ENCODE data around the gene CMSS1.

CMSS1 gene

DNA sequence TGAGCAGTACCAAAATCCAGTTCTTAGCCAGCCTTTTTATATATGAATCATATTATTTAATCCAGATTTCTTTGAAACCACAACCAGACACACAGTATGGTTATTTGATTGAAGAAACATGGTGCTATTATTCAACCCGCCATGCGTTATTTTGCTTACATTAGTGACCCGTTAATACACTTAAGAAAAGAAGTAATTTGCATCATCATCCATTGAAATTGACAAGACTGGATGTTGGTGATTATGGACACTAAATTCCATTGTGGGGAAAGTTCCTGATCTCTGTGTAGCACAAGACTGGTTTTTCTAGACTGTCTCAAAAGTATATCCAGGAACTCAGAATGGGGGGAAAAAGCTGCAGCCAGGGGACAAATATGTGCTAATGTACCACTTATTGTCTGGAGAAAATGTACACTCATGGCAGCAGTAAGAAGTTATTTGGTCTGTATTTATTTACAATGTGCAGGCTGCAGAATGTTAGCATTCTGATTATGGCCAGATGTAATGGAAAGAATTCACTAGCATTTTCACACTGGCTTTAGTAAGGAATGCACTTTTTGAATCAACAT is 216.3 kb downstream of the CMSS1 start:
- no peak overlapping the region for H3K27ac ChIP-seq
- DNase-seq (ENCODE audit: low spot score), result no peak
- TF ChIP-seq, protein P1, sequence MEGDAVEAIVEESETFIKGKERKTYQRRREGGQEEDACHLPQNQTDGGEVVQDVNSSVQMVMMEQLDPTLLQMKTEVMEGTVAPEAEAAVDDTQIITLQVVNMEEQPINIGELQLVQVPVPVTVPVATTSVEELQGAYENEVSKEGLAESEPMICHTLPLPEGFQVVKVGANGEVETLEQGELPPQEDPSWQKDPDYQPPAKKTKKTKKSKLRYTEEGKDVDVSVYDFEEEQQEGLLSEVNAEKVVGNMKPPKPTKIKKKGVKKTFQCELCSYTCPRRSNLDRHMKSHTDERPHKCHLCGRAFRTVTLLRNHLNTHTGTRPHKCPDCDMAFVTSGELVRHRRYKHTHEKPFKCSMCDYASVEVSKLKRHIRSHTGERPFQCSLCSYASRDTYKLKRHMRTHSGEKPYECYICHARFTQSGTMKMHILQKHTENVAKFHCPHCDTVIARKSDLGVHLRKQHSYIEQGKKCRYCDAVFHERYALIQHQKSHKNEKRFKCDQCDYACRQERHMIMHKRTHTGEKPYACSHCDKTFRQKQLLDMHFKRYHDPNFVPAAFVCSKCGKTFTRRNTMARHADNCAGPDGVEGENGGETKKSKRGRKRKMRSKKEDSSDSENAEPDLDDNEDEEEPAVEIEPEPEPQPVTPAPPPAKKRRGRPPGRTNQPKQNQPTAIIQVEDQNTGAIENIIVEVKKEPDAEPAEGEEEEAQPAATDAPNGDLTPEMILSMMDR (conservative IDR thresholded peaks at IDR 0.05; ENCODE audit: low read depth), result no peak
- ChIA-PET POLR2A (ENCODE audit: low non-redundant PET) (no interaction called here), CTCF (interaction anchor here (1.6 kb wide), 1 partner anchor 220 kb away, joined by 3 read pairs; no protein-coding TSS in a partner anchor)

DNA sequence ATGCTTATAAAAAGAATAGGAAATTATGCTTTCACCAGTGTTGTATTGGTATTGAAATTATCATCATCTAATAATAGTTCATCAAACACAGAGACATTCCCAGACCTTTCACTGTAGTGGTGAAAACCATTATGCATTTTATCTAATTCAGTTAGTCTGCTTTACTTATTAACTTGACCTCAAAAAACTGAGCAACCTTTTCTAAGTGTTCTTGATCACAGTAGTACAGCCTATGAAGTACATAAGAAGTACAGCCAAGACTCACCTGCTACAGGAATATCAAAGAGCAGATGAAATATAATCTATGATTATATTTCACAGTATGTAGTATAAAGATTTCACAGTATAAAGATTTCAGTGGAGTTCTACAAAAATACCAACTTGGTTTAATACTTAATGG is 221.4 kb downstream of the CMSS1 start:
- TF ChIP-seq, protein P1 (conservative IDR thresholded peaks at IDR 0.05; ENCODE audit: low read depth), result no peak
- CTCF ChIA-PET, result no interaction called here
- DNase-seq (ENCODE audit: low spot score), result no peak
- POLR2A ChIA-PET (ENCODE audit: low non-redundant PET), result no interaction called here
- no peak overlapping the region for H3K27ac ChIP-seq

DNA sequence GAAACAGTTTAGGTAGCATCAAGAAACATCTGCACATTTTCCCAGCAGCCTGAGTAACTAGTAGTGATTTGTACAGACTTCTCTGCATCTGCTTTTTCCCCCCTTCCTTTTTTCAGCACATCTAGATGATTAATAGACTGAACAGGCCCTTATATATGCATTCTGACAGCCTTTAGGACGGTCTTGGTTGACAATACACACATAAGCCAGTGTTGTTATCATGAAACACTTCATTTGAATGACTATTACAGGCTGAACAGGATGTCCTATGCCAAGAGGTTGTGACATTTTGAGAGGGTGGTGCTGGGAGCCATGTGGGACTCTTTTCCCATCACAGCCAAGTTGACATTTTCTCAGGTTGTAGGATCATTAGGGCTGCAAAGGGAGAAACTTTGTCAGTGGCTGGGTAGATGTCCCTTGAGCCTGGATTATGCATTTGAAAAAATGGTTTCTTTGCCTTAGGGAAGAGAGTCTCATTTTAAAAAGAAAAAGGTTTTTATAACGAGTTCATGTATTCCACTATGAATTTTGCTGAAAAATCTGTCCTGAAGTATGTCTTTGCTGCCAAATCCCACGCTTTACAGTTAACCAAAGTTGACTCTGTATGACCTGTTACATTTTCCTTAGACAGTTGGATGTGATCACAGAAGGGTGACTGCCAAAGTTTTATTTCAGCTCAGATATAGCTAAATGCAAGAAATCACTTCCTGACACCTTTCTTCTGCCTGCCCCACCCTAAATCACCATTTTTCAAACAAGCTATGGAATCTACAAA is 223.0 kb downstream of the CMSS1 start:
- TF ChIP-seq, protein P1 (conservative IDR thresholded peaks at IDR 0.05; ENCODE audit: low read depth), result no peak
- ChIA-PET CTCF (interaction anchor here (0.5 to 0.9 kb wide), 3 partner anchors 10 to 218 kb away, joined by 3 to 4 read pairs (median 4); no protein-coding TSS in a partner anchor), POLR2A (ENCODE audit: low non-redundant PET) (no interaction called here)
- no peak for DNase-seq (ENCODE audit: low spot score)
- no peak overlapping the region for H3K27ac ChIP-seq

DNA sequence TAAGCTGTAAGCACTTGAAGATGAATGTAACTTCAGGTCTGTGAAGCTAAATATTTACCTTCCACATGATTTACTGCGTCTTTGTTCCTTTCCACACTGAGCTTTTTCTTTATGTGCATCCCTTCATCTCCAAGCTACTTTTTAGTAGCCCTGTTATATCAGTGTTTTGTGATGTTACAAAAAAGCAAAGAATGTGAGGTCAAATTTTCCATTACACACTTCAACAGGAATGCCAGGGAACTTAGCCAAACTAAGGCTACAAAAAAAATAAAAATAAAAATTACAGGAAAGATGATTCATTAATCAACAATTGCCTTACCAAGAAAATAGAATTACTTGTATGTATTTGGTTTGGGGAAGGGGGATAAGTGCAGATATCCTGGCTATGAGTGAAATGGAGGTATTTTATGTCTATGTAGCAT is 223.7 kb downstream of the CMSS1 start:
- no peak overlapping the region for H3K27ac ChIP-seq
- POLR2A ChIA-PET (ENCODE audit: low non-redundant PET), result no interaction called here
- TF ChIP-seq, protein P1 (conservative IDR thresholded peaks at IDR 0.05; ENCODE audit: low read depth), result no peak
- DNase-seq (ENCODE audit: low spot score), result peak; percentile 55
- CTCF ChIA-PET, result interaction anchor here (0.5 to 0.9 kb wide), 3 partner anchors 11 to 218 kb away, joined by 3 to 4 read pairs (median 4); no protein-coding TSS in a partner anchor

DNA sequence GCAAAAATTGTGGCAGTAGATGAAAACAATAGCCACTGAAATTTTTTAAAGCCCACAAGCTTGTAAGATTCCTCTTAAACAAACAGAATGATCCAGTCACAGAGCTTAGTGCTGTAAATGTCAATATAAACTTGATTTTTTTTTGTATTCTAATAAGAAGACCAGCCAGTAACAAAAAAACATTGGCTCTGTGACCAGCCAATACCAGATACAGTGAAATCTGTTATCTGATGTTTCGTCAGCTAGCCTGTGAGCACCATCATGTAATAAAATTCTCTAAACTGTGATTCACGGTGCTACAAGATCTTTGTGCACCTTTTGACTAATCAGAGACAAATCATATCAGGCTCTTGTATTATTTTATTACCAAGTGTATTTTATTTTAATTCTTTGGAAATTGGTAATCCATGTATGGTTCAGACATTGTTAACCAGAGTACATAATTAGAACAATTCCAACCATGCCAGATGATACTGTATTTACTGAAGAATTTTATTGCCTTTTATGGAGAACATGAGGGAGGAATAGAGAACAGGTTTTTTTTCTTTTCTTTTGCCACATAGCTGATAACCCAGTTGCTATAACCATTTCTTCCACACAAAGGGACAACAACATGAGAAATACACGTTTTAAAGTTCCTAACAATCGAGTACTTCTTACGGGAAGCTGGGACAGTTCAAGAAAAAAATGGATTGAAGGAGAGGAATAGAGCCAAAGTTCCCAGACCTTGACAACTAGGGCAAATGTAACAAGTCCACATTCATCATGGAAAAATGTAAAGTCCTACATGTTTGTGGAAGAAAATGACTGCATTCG is 224.7 kb downstream of the CMSS1 start:
- ChIA-PET CTCF (interaction anchor here (0.7 to 1.4 kb wide), 3 partner anchors 62 to 776 kb away, joined by 3 to 5 read pairs (median 3); no protein-coding TSS in a partner anchor), POLR2A (ENCODE audit: low non-redundant PET) (no interaction called here)
- DNase-seq (ENCODE audit: low spot score), result peak; percentile 45
- TF ChIP-seq, protein P1 (conservative IDR thresholded peaks at IDR 0.05; ENCODE audit: low read depth), result no peak
- no peak overlapping the region for H3K27ac ChIP-seq

DNA sequence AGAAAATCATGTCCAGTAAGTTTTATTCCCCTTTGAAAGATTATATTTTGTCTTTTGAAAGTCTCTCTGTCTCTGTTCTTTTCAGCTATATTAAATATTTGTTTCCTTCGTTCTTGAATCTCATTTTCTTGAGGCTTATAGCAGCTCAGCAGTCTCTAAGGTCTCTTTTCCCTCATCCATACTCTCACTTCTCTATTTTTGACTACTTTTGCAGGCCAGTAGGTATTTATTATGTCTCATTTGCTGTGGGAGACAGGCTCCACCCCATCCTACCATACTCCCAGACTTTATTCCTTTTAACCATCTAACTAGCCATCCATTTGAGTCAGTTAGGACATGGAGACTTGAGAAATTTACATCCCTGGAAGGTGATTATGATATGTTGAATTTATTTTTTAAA is 225.6 kb downstream of the CMSS1 start:
- TF ChIP-seq, protein P1 (conservative IDR thresholded peaks at IDR 0.05; ENCODE audit: low read depth), result no peak
- POLR2A ChIA-PET (ENCODE audit: low non-redundant PET), result no interaction called here
- DNase-seq (ENCODE audit: low spot score), result no peak
- no peak overlapping the region for H3K27ac ChIP-seq
- CTCF ChIA-PET, result interaction anchor here (1.4 kb wide), 1 partner anchor 211 kb away, joined by 3 read pairs; no protein-coding TSS in a partner anchor

All from RWPE1 (cell line).